ENCODE results near the gene SH3BP2. TPM values are rescaled to one million over a fixed set of nuclear protein-coding genes. Genes with fewer than 3 reads are reported as not detected.

SH3BP2 gene
- total RNA-seq, 1 donor from 2014 or later: 102 TPM

GRCh38 chr4:2754848-2755819, 37.8 kb upstream of the SH3BP2 start:
- DNase-seq: no peak
- Histone ChIP-seq H3K27ac (peak overlapping the region; percentile 86), H3K4me3 (peak overlapping the region; percentile 72), H3K9me3 (no peaks in the 10 kb centered on the region), H3K4me1 (peaks cover 35% of the 10 kb centered on the region), H3K36me3 (peaks cover 11% of the 10 kb centered on the region), H3K27me3 (ENCODE audit: low read depth) (no peaks in the 10 kb centered on the region)
- TF ChIP-seq, protein P1, sequence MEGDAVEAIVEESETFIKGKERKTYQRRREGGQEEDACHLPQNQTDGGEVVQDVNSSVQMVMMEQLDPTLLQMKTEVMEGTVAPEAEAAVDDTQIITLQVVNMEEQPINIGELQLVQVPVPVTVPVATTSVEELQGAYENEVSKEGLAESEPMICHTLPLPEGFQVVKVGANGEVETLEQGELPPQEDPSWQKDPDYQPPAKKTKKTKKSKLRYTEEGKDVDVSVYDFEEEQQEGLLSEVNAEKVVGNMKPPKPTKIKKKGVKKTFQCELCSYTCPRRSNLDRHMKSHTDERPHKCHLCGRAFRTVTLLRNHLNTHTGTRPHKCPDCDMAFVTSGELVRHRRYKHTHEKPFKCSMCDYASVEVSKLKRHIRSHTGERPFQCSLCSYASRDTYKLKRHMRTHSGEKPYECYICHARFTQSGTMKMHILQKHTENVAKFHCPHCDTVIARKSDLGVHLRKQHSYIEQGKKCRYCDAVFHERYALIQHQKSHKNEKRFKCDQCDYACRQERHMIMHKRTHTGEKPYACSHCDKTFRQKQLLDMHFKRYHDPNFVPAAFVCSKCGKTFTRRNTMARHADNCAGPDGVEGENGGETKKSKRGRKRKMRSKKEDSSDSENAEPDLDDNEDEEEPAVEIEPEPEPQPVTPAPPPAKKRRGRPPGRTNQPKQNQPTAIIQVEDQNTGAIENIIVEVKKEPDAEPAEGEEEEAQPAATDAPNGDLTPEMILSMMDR (IDR thresholded peaks at IDR 0.05): no peak
- intact Hi-C loops (cut with DNase I): no loop called here
- ATAC-seq: no peak

DNA sequence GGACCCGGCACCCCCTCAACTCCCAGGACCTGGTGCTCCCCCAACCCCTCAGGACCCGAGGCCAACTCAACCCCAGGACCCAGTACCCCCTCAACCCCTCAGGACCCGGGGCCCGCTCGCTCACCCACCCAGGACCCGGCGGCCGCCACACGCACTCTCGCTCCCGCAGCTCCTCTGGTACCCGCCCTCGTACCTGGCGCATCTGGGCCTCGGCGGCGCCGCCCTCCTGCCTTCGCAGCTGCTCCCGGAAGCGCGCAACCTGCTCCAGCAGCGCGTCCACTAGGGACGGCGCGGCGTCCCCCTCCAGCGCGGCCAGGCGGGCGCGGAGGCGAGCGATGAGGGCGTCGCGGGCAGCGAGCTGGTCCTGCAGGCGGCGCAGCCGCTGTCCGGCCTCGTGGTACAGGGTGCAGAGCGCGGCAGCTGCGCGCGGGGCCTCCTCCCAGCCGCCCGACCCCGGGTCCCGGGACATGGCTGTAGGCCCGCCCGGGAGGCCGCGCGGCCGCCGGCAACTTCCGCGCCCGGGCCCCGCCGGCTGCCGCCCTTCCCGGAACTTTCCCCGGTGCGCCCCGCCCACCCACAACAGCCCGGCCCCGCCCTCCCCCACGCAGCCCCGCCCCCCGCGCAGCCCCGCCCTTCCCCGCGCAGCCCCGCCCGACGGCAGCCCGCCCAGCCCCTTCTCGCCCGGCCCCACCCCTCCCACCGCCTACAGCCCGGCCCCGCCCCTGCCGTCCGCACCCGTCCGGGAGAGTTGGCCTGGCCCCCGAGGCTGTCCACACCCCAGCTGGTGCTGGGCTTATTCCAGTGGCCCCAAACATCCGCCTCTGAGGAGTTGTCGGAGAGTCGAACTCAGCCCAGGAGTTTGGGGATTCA, 36.8 kb upstream of the SH3BP2 start, which contains the start of gene TNIP2:
TNIP2 (minus strand) TSS at position 516 of the 870 bp plus-strand sequence; CDS start at position 469, 47 bp downstream.
- no peaks in the 10 kb centered on the region for H3K27me3 ChIP-seq (ENCODE audit: low read depth)
- intact Hi-C loops (cut with DNase I): no loop called here
- peak within 1 kb of the TSS; percentile 86 for H3K27ac ChIP-seq
- DNase-seq (peak; percentile 92), ATAC-seq (peak; percentile 88 to 91)
- peaks cover 33% of the 10 kb centered on the region for H3K4me1 ChIP-seq
- peaks cover 11% of the 10 kb centered on the region for H3K36me3 ChIP-seq
- TF ChIP-seq, protein P1 (IDR thresholded peaks at IDR 0.05): peak; percentile 39
- peak within 1 kb of the TSS; percentile 72 for H3K4me3 ChIP-seq
- H3K9me3 ChIP-seq: no peaks in the 10 kb centered on the region

DNA sequence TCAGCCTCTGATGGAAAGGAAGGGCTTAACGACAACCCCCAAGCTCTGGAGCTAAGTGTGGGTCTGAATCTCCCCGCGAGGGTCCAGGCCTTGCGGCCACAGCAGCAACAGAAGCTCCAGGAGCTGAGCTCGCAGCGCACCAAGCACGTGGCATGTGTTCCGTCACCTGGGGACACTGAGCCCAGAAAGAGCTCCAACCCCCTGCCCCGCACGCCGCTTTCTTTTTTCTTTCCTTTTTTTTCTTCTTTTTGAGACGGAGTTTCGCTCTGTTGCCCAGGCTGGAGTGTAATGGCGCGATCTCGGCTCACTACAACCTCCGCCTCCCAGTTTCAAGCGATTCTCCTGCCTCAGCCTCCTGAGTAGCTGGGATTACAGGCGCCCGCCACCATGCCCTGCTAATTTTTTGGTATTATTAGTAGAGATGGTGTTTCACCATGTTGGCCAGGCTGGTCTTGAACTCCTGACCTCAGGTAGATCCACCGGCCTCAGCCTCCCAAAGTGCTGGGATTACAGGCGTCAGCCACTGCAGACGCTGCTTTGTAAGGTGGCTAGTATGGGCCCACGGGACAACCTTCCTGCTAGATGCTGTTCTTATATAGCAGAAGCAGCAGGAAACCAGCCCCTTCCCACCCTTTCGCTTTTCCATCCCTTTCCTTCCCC, 36.1 kb upstream of the SH3BP2 start:
- H3K4me1 ChIP-seq: peaks cover 37% of the 10 kb centered on the region
- H3K9me3 ChIP-seq: no peaks in the 10 kb centered on the region
- TF ChIP-seq, protein P1 (IDR thresholded peaks at IDR 0.05): no peak
- DNase-seq: peak; percentile 44
- H3K27ac ChIP-seq: peak overlapping the region; percentile 65
- no peaks in the 10 kb centered on the region for H3K27me3 ChIP-seq (ENCODE audit: low read depth)
- no peak for ATAC-seq
- H3K36me3 ChIP-seq: peaks cover 10% of the 10 kb centered on the region
- intact Hi-C loops (cut with DNase I): no loop called here
- H3K4me3 ChIP-seq: peak overlapping the region; percentile 72

- Histone ChIP-seq H3K4me1 (peaks cover 37% of the 10 kb centered on the region), H3K4me3 (no peak overlapping the region), H3K27me3 (ENCODE audit: low read depth) (no peaks in the 10 kb centered on the region), H3K27ac (no peak overlapping the region), H3K9me3 (no peaks in the 10 kb centered on the region), H3K36me3 (peaks cover 4% of the 10 kb centered on the region)
- intact Hi-C loops (cut with DNase I): no loop called here
- TF ChIP-seq, protein P1 (IDR thresholded peaks at IDR 0.05): no peak
- ATAC-seq (no peak), DNase-seq (peak; percentile 44)
Observed at GRCh38 chr4:2757426-2757825, 35.5 kb upstream of the SH3BP2 start.

All from lower lobe of right lung (tissue), 2 donors.